Thyroid gland (tissue), 4 donors: ENCODE results near the gene MAP1B. TPM values are rescaled to one million over a fixed set of nuclear protein-coding genes. Genes with fewer than 3 reads are reported as not detected.

Experiments
- DNase-seq, 2 donors: peaks; one replicate each; pipeline ENCODE4 v3.0.0-alpha.2; 2019
- H3K27ac ChIP-seq, 3 donors: fragments of 200-600 bp; sonication (generic); 1 replicate in 2 of 3; 2 replicates in 1 of 3; pipeline ENCODE4 v1.5.1; 2016 to 2019; ENCODE audit warnings: mild to moderate bottlenecking in 1 of 3, moderate library complexity in 1 of 3
- H3K27me3 ChIP-seq: fragments of 200-600 bp; sonication (generic); one replicate; pipeline ENCODE4 v1.5.1; 2019
- H3K36me3 ChIP-seq, 2 donors: fragments of 200-600 bp; sonication (generic); one replicate each; pipeline ENCODE4 v1.5.1; 2016 to 2019
- H3K4me1 ChIP-seq, 2 donors: fragments of 200-600 bp; sonication (generic); one replicate each; pipeline ENCODE4 v1.5.1; 2017 to 2019
- H3K4me3 ChIP-seq, 3 donors: fragments of 200-600 bp; sonication (generic); replicated peaks in 1 of 3; 1 replicate in 2 of 3; 2 replicates in 1 of 3; pipeline ENCODE4 v1.5.1; 2016; ENCODE audit warnings: mild to moderate bottlenecking in 1 of 3
- H3K9me3 ChIP-seq: fragments of 200-600 bp; sonication (generic); one replicate; pipeline ENCODE4 v1.5.1; 2017
- POLR2A ChIP-seq, 2 donors: fragments of 450-650 bp; IDR thresholded peaks; one replicate each; pipeline ENCODE4 v1.6.1; 2017; ENCODE audit warnings: antibody characterized with exemption in 2 of 2, mild to moderate bottlenecking in 2 of 2, moderate library complexity in 1 of 2
- WGBS, 2 donors: methylation state at CpG; one replicate each; pipeline ENCODE4 v1.1.5; 2017; 5-methylcytosine and 5-hydroxymethylcytosine counted together
- intact Hi-C: fragments of 100-400 bp; cut with DNase I; formaldehyde crosslinking; loops from one replicate; pipeline ENCODE4 v1.15.1; 2023
- total RNA-seq, 4 donors: library from RNA; depleted of rRNA; stranded (reverse); fragments of >200 nt; gene quantifications; one replicate each; pipeline ENCODE4 v1.2.3, GENCODE V29; 2016
- TF ChIP-seq, protein P1 (sequence below), 6 experiments: fragments of 200-600 bp in 3 of 6; fragments of 450-650 bp in 3 of 6; sonication (generic) in 3 of 6; IDR thresholded peaks; one replicate each; pipeline ENCODE4 v1.5.1; 2016 to 2019; ENCODE audit warnings: antibody characterized with exemption in 6 of 6, mild to moderate bottlenecking in 2 of 6, inconsistent platforms in 1 of 6, moderate library complexity in 1 of 6

MAP1B gene
- total RNA-seq, 4 donors from 2014 or later = 40.3 to 94.9 (median 56.3) TPM

GRCh38 chr5:72233835-72234234, 126.6 kb downstream of the MAP1B start:
- no peak for DNase-seq
- intact Hi-C loops = no loop called here
- Histone ChIP-seq H3K27ac (no peak overlapping the region), H3K36me3 (no peaks in the 10 kb centered on the region), H3K9me3 (no peaks in the 10 kb centered on the region), H3K27me3 (no peaks in the 10 kb centered on the region), H3K4me3 (no peak overlapping the region), H3K4me1 (peaks cover 6 to 10% of the 10 kb centered on the region in 2 donors)
- 83 to 89% methylated on average over 1 of the region's 1 CpG for WGBS, 2 donors
- no peak for TF ChIP-seq POLR2A (IDR thresholded peaks at IDR 0.05)
- TF ChIP-seq, protein P1, sequence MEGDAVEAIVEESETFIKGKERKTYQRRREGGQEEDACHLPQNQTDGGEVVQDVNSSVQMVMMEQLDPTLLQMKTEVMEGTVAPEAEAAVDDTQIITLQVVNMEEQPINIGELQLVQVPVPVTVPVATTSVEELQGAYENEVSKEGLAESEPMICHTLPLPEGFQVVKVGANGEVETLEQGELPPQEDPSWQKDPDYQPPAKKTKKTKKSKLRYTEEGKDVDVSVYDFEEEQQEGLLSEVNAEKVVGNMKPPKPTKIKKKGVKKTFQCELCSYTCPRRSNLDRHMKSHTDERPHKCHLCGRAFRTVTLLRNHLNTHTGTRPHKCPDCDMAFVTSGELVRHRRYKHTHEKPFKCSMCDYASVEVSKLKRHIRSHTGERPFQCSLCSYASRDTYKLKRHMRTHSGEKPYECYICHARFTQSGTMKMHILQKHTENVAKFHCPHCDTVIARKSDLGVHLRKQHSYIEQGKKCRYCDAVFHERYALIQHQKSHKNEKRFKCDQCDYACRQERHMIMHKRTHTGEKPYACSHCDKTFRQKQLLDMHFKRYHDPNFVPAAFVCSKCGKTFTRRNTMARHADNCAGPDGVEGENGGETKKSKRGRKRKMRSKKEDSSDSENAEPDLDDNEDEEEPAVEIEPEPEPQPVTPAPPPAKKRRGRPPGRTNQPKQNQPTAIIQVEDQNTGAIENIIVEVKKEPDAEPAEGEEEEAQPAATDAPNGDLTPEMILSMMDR (IDR thresholded peaks at IDR 0.05) = no peak

GRCh38 chr5:72234265-72234700, 127.0 kb downstream of the MAP1B start:
- Histone ChIP-seq H3K9me3 (no peaks in the 10 kb centered on the region), H3K4me1 (peaks cover 6 to 10% of the 10 kb centered on the region in 2 donors), H3K27me3 (no peaks in the 10 kb centered on the region), H3K4me3 (no peak overlapping the region), H3K36me3 (no peaks in the 10 kb centered on the region), H3K27ac (no peak overlapping the region)
- no peak for TF ChIP-seq POLR2A (IDR thresholded peaks at IDR 0.05)
- TF ChIP-seq, protein P1 (IDR thresholded peaks at IDR 0.05) = no peak
- no peak for DNase-seq
- intact Hi-C loops = no loop called here

GRCh38 chr5:72234868-72235267, 127.6 kb downstream of the MAP1B start:
- no peak overlapping the region for H3K27ac ChIP-seq

GRCh38 chr5:72235725-72236124, 128.4 kb downstream of the MAP1B start:
- intact Hi-C loops = no loop called here
- Histone ChIP-seq H3K4me3 (no peak overlapping the region), H3K9me3 (no peaks in the 10 kb centered on the region), H3K4me1 (peaks cover 6 to 10% of the 10 kb centered on the region in 2 donors), H3K36me3 (no peaks in the 10 kb centered on the region), H3K27ac (no peak overlapping the region), H3K27me3 (no peaks in the 10 kb centered on the region)
- 96 to 97% methylated on average over 1 of the region's 1 CpG for WGBS, 2 donors
- TF ChIP-seq POLR2A (IDR thresholded peaks at IDR 0.05) = no peak
- TF ChIP-seq, protein P1 (IDR thresholded peaks at IDR 0.05) = no peak
- DNase-seq = no peak

More at GRCh38 chr5:72234868-72235267, 127.6 kb downstream of the MAP1B start:
- H3K27me3 ChIP-seq = no peaks in the 10 kb centered on the region
- DNase-seq = no peak
- no peak overlapping the region for H3K4me3 ChIP-seq
- no peak for TF ChIP-seq POLR2A (IDR thresholded peaks at IDR 0.05)
- TF ChIP-seq, protein P1 (IDR thresholded peaks at IDR 0.05) = no peak
- H3K9me3 ChIP-seq = no peaks in the 10 kb centered on the region
- intact Hi-C loops = no loop called here
- H3K36me3 ChIP-seq = no peaks in the 10 kb centered on the region
- H3K4me1 ChIP-seq = peaks cover 6 to 10% of the 10 kb centered on the region in 2 donors
- 94 to 95% methylated on average over 1 of the region's 1 CpG for WGBS, 2 donors

- H3K36me3 ChIP-seq = no peaks in the 10 kb centered on the region
- intact Hi-C loops = no loop called here
- DNase-seq = no peak
- H3K27me3 ChIP-seq = no peaks in the 10 kb centered on the region
- 96 to 98% methylated on average over 2 of the region's 2 CpGs for WGBS, 2 donors
- no peaks in the 10 kb centered on the region for H3K9me3 ChIP-seq
- no peak for TF ChIP-seq POLR2A (IDR thresholded peaks at IDR 0.05)
- H3K27ac ChIP-seq = no peak overlapping the region
- H3K4me3 ChIP-seq = no peak overlapping the region
- H3K4me1 ChIP-seq = peaks cover 4 to 9% of the 10 kb centered on the region in 2 donors
Observed at GRCh38 chr5:72237415-72237814, 130.1 kb downstream of the MAP1B start.

GRCh38 chr5:72237879-72238278, 130.6 kb downstream of the MAP1B start:
- WGBS, 2 donors = 95 to 98% methylated on average over 3 of the region's 3 CpGs
- intact Hi-C loops = no loop called here
- Histone ChIP-seq H3K4me1 (peaks cover 4 to 14% of the 10 kb centered on the region in 2 donors), H3K4me3 (no peak overlapping the region), H3K27ac (no peak overlapping the region), H3K9me3 (no peaks in the 10 kb centered on the region), H3K36me3 (no peaks in the 10 kb centered on the region), H3K27me3 (no peaks in the 10 kb centered on the region)
- TF ChIP-seq, protein P1 (IDR thresholded peaks at IDR 0.05) = no peak
- TF ChIP-seq POLR2A (IDR thresholded peaks at IDR 0.05) = no peak
- no peak for DNase-seq
